ENCODE measurements around the gene ZSCAN30. TPM values are rescaled to one million over a fixed set of nuclear protein-coding genes. Genes with fewer than 3 reads are reported as not detected.
A peak's percentile ranks its signal among the peaks of the same experiment; 100 is the strongest.

Gene ZSCAN30
- total RNA-seq, 1 donor from 2014 or later, result 18.9 TPM

DNA sequence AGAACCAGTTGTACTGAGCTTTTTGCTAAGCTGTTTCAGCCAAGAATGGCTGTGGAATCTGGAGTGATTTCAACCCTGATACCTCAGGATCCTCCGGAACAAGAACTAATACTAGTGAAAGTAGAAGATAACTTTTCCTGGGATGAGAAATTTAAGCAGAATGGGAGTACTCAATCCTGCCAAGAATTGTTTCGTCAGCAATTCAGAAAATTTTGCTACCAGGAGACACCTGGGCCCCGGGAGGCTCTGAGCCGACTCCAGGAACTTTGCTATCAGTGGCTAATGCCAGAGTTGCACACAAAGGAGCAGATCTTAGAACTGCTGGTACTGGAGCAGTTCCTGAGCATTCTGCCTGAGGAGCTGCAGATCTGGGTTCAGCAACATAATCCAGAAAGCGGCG lies 47.6 kb downstream of the ZSCAN30 start:
- no peak for DNase-seq
- no peaks in the 10 kb centered on the region for H3K27me3 ChIP-seq
- TF ChIP-seq, protein P1, sequence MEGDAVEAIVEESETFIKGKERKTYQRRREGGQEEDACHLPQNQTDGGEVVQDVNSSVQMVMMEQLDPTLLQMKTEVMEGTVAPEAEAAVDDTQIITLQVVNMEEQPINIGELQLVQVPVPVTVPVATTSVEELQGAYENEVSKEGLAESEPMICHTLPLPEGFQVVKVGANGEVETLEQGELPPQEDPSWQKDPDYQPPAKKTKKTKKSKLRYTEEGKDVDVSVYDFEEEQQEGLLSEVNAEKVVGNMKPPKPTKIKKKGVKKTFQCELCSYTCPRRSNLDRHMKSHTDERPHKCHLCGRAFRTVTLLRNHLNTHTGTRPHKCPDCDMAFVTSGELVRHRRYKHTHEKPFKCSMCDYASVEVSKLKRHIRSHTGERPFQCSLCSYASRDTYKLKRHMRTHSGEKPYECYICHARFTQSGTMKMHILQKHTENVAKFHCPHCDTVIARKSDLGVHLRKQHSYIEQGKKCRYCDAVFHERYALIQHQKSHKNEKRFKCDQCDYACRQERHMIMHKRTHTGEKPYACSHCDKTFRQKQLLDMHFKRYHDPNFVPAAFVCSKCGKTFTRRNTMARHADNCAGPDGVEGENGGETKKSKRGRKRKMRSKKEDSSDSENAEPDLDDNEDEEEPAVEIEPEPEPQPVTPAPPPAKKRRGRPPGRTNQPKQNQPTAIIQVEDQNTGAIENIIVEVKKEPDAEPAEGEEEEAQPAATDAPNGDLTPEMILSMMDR (IDR thresholded peaks at IDR 0.05), result no peak
- peaks cover 44% of the 10 kb centered on the region for H3K36me3 ChIP-seq
- H3K4me1 ChIP-seq, result peaks cover 6% of the 10 kb centered on the region
- intact Hi-C loops (cut with DNase I), result no loop called here
- no peaks in the 10 kb centered on the region for H3K9me3 ChIP-seq
- peak overlapping the region; percentile 72 for H3K4me3 ChIP-seq
- ATAC-seq, result no peak
- no peak overlapping the region for H3K27ac ChIP-seq

DNA sequence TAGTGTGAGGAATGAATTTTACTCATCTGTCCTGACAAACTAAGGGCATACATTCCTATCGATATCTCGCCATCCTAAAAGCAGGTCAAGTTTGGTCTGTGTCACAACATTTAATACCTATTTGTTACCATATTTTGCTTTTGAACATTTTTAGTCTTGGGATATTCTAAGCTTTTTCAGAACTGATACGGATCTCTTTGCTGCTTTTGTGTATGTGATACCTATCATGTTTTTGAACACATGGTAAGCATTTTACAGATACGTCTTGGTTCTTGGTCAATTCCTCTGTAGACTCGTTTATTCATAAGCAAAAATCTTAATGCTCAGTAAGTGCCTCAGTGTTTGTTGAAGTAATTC lies 48.6 kb downstream of the ZSCAN30 start:
- H3K4me1 ChIP-seq, result peaks cover 6% of the 10 kb centered on the region
- DNase-seq (no peak), ATAC-seq (no peak)
- TF ChIP-seq, protein P1 (IDR thresholded peaks at IDR 0.05), result no peak
- H3K27ac ChIP-seq, result peak overlapping the region; percentile 97
- H3K36me3 ChIP-seq, result peaks cover 39% of the 10 kb centered on the region
- peak overlapping the region; percentile 72 for H3K4me3 ChIP-seq
- no peaks in the 10 kb centered on the region for H3K27me3 ChIP-seq
- H3K9me3 ChIP-seq, result no peaks in the 10 kb centered on the region
- intact Hi-C loops (cut with DNase I), result no loop called here

DNA sequence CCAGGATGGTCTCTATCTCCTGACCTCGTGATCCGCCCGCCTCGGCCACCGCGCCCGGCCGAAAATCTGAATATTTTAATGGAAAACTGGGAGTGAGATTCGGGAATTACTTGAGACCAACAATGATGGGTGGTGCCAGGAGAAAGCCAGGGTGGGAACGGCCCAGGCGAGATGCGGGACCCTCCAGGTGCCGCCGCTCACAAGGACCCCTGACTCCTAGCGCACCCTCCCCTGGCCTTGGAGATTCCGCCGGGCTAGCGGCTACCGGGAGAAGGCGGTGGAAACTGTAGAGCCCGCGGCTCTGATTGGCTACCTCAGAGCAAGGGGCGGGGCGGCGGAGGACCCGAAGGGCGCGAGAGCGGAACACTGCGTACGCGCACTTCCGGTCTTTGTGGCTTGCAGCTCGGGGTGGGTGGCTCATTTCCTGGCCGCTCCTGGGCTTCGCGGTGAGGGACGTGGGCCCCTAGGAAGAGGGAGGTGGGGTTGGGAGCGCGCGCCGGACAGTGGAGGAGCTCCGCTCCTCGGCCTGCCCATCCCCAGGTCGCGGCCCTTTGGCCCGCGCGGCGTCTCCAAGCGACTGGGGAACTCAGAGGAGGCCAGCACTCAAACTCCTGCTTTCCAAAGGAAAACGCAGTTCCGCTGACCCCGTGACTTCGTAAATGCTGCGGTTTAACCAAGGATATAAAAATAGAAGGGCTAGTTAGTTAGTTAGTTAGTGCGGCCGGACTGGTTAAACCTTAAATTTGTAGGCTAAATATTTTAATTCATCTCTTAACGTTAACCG lies 49.2 kb downstream of the ZSCAN30 start, which contains the start of gene ZNF397:
Gene ZNF397 (plus strand): TSS at position 371 of the 784 bp plus-strand sequence. CDS start 1,437 bp downstream, outside the sequence.
- H3K9me3 ChIP-seq, result no peaks in the 10 kb centered on the region
- peaks cover 6% of the 10 kb centered on the region for H3K4me1 ChIP-seq
- ATAC-seq (peak; percentile 100), DNase-seq (peak; percentile 99)
- intact Hi-C loops (cut with DNase I), result no loop called here
- H3K27ac ChIP-seq, result peak within 1 kb of the TSS; percentile 97
- peak within 1 kb of the TSS; percentile 72 for H3K4me3 ChIP-seq
- no peaks in the 10 kb centered on the region for H3K27me3 ChIP-seq
- TF ChIP-seq, protein P1 (IDR thresholded peaks at IDR 0.05), result no peak
- H3K36me3 ChIP-seq, result peaks cover 34% of the 10 kb centered on the region

DNA sequence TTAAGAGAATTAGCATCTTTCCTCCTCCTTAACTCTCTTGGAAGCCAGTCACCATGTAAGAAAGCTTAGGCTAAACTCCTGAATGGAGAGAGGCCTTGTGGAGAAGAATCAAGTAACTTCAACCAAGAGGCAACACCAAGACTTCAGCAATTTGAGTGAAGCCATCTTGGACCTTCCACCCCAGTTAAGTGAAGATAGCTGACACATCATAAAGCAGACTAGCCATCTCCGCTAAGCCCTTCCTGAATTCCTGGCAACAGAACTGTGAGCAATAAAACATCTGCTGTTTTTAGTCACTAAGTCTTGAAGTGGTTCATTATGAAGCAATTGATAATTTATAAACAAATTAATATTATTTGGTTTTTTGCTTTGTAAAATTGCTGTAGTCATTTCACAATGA lies 50.7 kb downstream of the ZSCAN30 start:
- Histone ChIP-seq H3K36me3 (peaks cover 20% of the 10 kb centered on the region), H3K9me3 (no peaks in the 10 kb centered on the region), H3K27me3 (no peaks in the 10 kb centered on the region), H3K4me1 (peaks cover 6% of the 10 kb centered on the region), H3K4me3 (no peak overlapping the region), H3K27ac (no peak overlapping the region)
- TF ChIP-seq, protein P1 (IDR thresholded peaks at IDR 0.05), result no peak
- DNase-seq, result no peak
- intact Hi-C loops (cut with DNase I), result loop anchor here (10.0 kb wide), 1 partner anchor 105 kb away; the partner anchor contains the start of gene ZNF24
- ATAC-seq, result no peak

DNA sequence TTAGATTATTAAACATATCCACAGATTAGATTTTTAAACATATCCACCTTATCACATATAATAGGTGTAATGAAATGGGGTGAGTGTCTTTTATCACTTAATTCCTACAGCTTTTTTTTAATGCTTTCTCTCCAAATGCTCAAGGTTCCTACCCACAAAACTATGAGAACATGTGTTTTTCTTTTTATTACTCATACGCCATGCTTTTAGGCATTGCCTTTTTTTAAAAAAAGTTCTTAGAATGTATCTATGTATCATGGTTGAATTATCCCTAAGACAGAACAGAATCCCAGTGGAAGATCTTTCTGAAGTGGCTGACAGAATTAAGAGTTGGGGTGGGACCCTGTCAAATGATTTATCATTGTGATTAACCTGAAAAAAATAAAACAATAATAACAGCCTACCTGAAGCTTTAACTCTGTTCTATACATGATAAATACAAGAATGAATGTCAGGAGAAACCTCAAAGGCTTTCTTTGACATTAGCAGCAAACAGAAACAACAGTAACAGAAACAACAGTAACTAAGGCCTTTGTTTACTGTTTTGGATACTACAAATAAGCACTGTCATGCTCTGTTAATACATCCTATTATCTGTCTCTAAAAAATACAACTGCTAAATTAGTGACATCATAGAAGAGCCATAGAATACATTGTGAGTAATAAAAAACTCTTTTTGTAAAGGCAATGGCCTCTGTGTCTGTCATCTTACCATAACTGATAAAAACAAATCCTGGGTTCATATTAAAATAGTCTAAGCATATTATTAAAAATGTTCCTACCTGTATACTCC lies 53.3 kb downstream of the ZSCAN30 start:
- Histone ChIP-seq H3K36me3 (no peaks in the 10 kb centered on the region), H3K27me3 (no peaks in the 10 kb centered on the region), H3K9me3 (no peaks in the 10 kb centered on the region), H3K4me3 (no peak overlapping the region), H3K4me1 (peaks cover 2% of the 10 kb centered on the region), H3K27ac (no peak overlapping the region)
- DNase-seq (no peak), ATAC-seq (no peak)
- TF ChIP-seq, protein P1 (IDR thresholded peaks at IDR 0.05), result no peak
- intact Hi-C loops (cut with DNase I), result loop anchor here (10.0 kb wide), 1 partner anchor 108 kb away; the partner anchor contains the start of gene ZNF24
